ENCODE data around the gene FAM53C. TPM values are rescaled to one million over a fixed set of nuclear protein-coding genes. Genes with fewer than 3 reads are reported as not detected.

Gene FAM53C
- total RNA-seq, 1 donor from 2014 or later, result 26.7 TPM

DNA sequence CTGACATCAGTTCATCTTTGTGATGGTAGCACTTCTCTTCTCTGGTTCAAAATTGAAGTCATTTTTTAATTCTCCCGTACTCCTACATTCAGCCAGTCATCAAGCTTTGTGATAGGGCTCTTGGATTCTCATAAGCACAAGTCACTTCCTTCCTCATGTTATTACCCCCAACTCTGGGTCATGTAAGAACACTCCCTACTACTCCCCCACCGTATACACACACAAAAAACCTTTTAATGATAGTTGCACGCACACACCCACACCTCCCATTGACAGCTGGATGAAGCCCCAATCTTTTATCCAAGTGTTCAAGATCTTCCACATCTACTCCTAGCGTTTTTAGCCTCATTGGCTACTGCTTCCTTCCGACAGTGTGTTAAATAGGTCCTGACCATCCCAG is 31.2 kb downstream of the FAM53C start:
- peak overlapping the region; percentile 66 for H3K27ac ChIP-seq (replicated peaks)
- TF ChIP-seq, protein P1, sequence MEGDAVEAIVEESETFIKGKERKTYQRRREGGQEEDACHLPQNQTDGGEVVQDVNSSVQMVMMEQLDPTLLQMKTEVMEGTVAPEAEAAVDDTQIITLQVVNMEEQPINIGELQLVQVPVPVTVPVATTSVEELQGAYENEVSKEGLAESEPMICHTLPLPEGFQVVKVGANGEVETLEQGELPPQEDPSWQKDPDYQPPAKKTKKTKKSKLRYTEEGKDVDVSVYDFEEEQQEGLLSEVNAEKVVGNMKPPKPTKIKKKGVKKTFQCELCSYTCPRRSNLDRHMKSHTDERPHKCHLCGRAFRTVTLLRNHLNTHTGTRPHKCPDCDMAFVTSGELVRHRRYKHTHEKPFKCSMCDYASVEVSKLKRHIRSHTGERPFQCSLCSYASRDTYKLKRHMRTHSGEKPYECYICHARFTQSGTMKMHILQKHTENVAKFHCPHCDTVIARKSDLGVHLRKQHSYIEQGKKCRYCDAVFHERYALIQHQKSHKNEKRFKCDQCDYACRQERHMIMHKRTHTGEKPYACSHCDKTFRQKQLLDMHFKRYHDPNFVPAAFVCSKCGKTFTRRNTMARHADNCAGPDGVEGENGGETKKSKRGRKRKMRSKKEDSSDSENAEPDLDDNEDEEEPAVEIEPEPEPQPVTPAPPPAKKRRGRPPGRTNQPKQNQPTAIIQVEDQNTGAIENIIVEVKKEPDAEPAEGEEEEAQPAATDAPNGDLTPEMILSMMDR (IDR thresholded peaks at IDR 0.05; ENCODE audit: borderline replicate concordance), result no peak
- H3K4me3 ChIP-seq, result no peak overlapping the region
- no peaks in the 10 kb centered on the region for H3K27me3 ChIP-seq (ENCODE audit: low read depth)
- H3K9me3 ChIP-seq (replicated peaks), result no peaks in the 10 kb centered on the region
- peaks cover 89% of the 10 kb centered on the region for H3K4me1 ChIP-seq
- intact Hi-C loops (cut with micrococcal nuclease), result no loop called here
- no peak for DNase-seq
- peaks cover 15% of the 10 kb centered on the region for H3K36me3 ChIP-seq

DNA sequence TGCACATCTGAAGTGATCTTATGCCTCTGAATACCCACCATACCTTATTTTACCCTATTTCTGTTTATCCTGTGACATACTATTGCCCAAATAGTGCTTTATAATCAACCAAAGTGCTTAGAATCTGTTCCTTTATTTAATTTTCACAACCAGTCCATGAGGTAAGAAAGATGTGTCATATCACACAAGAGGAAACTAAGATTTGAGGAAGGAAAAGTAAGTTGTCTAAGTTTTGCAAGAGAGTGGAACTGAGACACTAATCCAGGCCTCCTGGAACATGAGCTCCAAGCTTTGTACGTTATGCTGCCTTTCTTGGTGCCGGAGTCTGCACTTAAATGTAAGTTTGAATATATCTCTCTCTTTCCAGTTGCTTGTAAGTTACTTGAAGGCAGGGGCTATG is 31.6 kb downstream of the FAM53C start:
- no peak for DNase-seq
- Histone ChIP-seq H3K36me3 (peaks cover 19% of the 10 kb centered on the region), H3K4me3 (no peak overlapping the region), H3K4me1 (peaks cover 84% of the 10 kb centered on the region), H3K27ac (replicated peaks) (peak overlapping the region; percentile 66), H3K27me3 (ENCODE audit: low read depth) (no peaks in the 10 kb centered on the region), H3K9me3 (replicated peaks) (no peaks in the 10 kb centered on the region)
- intact Hi-C loops (cut with micrococcal nuclease), result no loop called here
- TF ChIP-seq, protein P1 (IDR thresholded peaks at IDR 0.05; ENCODE audit: borderline replicate concordance), result no peak

DNA sequence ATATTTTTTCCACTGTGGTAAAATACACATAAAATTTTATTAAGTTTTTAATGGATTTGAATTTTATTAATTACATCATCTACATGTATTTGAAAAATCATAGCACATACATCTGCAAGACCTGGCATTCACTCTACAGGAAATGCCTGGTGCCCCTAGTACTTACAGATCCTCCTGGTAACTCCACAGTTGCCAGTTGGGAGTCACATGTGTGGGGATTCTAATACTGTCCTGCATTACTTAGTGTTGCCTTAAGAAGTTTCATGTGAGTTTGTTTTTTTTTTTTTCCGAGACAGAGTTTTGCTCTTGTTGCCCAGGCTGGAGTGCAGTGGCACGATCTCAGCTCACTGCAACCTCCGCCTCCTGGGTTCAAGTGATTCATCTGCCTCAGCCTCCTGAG is 32.5 kb downstream of the FAM53C start:
- H3K4me1 ChIP-seq, result peaks cover 76% of the 10 kb centered on the region
- TF ChIP-seq, protein P1 (IDR thresholded peaks at IDR 0.05; ENCODE audit: borderline replicate concordance), result no peak
- intact Hi-C loops (cut with micrococcal nuclease), result no loop called here
- H3K4me3 ChIP-seq, result no peak overlapping the region
- DNase-seq, result no peak
- no peaks in the 10 kb centered on the region for H3K9me3 ChIP-seq (replicated peaks)
- H3K27me3 ChIP-seq (ENCODE audit: low read depth), result no peaks in the 10 kb centered on the region
- peak overlapping the region; percentile 66 for H3K27ac ChIP-seq (replicated peaks)
- H3K36me3 ChIP-seq, result peaks cover 27% of the 10 kb centered on the region

DNA sequence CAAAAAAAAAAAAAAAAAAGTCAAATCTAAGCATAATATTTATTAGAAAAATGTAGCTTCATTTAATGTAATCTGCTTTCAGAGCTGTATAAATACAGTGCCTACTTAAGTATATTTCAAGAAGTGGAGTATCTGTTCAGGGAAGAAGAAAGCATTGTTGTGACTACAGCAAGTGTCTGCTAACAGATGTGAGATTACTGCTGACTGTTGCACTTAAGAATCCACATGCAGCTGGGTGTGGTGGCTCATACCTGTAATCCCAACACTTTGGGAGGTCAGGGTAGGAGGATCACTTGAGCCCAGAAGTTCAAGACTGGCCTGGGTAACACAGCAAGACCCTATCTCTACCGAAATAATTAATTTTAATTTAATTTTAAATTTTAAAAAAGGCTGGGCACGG is 33.4 kb downstream of the FAM53C start:
- Histone ChIP-seq H3K27me3 (ENCODE audit: low read depth) (no peaks in the 10 kb centered on the region), H3K9me3 (replicated peaks) (no peaks in the 10 kb centered on the region), H3K4me3 (no peak overlapping the region), H3K4me1 (peaks cover 67% of the 10 kb centered on the region), H3K27ac (replicated peaks) (no peak overlapping the region), H3K36me3 (peaks cover 37% of the 10 kb centered on the region)
- DNase-seq, result no peak
- intact Hi-C loops (cut with micrococcal nuclease), result no loop called here
- TF ChIP-seq, protein P1 (IDR thresholded peaks at IDR 0.05; ENCODE audit: borderline replicate concordance), result no peak

DNA sequence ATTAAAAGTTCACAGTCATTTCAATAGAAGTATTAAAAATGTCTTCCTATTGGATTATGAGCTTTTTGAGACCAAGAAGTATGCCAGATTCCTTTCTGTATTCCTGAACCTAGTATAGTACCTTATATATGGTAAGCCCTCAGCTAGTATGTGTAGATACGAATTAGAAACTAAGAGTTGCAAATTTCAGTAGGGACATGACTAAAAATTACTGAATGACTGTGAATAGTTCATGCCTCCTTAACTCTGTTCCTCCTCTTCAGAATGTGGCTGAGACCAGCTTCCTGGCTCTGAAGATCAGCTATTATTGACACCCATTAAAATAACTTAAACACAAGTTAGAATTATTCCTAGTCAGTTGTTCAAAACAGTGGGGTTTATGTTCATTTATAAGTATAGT is 34.2 kb downstream of the FAM53C start:
- Histone ChIP-seq H3K4me1 (peaks cover 59% of the 10 kb centered on the region), H3K36me3 (peaks cover 44% of the 10 kb centered on the region), H3K27ac (replicated peaks) (no peak overlapping the region), H3K27me3 (ENCODE audit: low read depth) (no peaks in the 10 kb centered on the region), H3K9me3 (replicated peaks) (no peaks in the 10 kb centered on the region), H3K4me3 (no peak overlapping the region)
- TF ChIP-seq, protein P1 (IDR thresholded peaks at IDR 0.05; ENCODE audit: borderline replicate concordance), result no peak
- intact Hi-C loops (cut with micrococcal nuclease), result no loop called here
- no peak for DNase-seq

DNA sequence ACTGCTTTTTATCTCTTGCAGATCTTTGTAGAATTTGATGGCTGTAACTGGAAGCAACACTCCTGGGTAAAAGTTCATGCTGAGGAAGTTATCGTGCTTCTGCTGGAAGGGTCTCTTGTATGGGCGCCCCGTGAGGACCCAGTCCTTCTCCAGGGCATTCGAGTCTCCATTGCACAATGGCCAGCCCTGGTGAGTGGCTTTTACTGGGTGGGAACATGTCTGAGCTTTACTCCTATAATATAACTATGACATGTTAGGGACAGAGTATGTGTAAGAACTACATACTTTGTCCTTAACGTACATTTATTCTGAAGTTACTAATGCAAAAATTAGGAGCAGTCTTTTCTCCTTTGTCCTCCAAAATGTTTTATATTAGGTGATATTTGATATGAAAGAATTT is 34.6 kb downstream of the FAM53C start:
- TF ChIP-seq, protein P1 (IDR thresholded peaks at IDR 0.05; ENCODE audit: borderline replicate concordance), result no peak
- DNase-seq, result no peak
- Histone ChIP-seq H3K27me3 (ENCODE audit: low read depth) (no peaks in the 10 kb centered on the region), H3K4me3 (no peak overlapping the region), H3K9me3 (replicated peaks) (no peaks in the 10 kb centered on the region), H3K27ac (replicated peaks) (no peak overlapping the region), H3K4me1 (peaks cover 55% of the 10 kb centered on the region), H3K36me3 (peaks cover 49% of the 10 kb centered on the region)
- intact Hi-C loops (cut with micrococcal nuclease), result no loop called here
